IMR-90 (cell line): ENCODE measurements around the gene S100A13. TPM values are rescaled to one million over a fixed set of nuclear protein-coding genes. Genes with fewer than 3 reads are reported as not detected.

ENCODE experiments used
- ATAC-seq: fragments of 200-7000 bp; cut with Tn5 transposase; 2 replicates; pipeline ENCODE4 v1.9.1; 2020; ENCODE audit warnings: low read depth, mild to moderate bottlenecking, moderate library complexity
- BruUV-seq: library from RNA; stranded (reverse); fragments of 400-500 nt; replicated peaks from 2 replicates; lab custom pipeline; 2021; lab: Mats Ljungman, UMichigan
- CTCF ChIA-PET: fragments of 300-600 bp; formaldehyde crosslinking; extraction: SDS; loops from one replicate; lab custom pipeline; 2021; ENCODE audit warnings: antibody characterized with exemption; lab: Yijun Ruan, JAX
- POLR2A ChIA-PET: fragments of 300-600 bp; sonication (Branson Sonifier 250); formaldehyde crosslinking; loops from one replicate; lab custom pipeline; 2022; ENCODE audit warnings: antibody characterized with exemption; ENCODE audit not compliant: unreplicated experiment; lab: Charles Lee
- DNase-seq: peaks from one replicate; pipeline ENCODE4 v3.0.0; 2013
- H2AFZ ChIP-seq: replicated peaks from 2 replicates; pipeline ENCODE3; 2013; ENCODE audit warnings: low read length, mild to moderate bottlenecking; ENCODE audit not compliant: poor library complexity
- H2AK5ac ChIP-seq: 2 replicates; pipeline ENCODE4 v1.6.1; 2013; ENCODE audit warnings: low read depth, low read length, inconsistent platforms
- H2AK9ac ChIP-seq: replicated peaks from 2 replicates; pipeline ENCODE3; 2013; ENCODE audit warnings: mild to moderate bottlenecking, low read depth, low read length, moderate library complexity; ENCODE audit not compliant: poor library complexity
- H2BK120ac ChIP-seq: 2 replicates; pipeline ENCODE4 v1.6.1; 2013; ENCODE audit warnings: low read depth, low read length, inconsistent platforms
- H2BK15ac ChIP-seq: 3 replicates; pipeline ENCODE4 v1.6.1; 2013; ENCODE audit warnings: low read depth, low read length, inconsistent platforms
- H2BK20ac ChIP-seq: 2 replicates; pipeline ENCODE4 v1.6.1; 2013; ENCODE audit warnings: low read depth, mild to moderate bottlenecking, inconsistent platforms, low read length, moderate library complexity
- H2BK5ac ChIP-seq: 2 replicates; pipeline ENCODE4 v1.6.1; 2013; ENCODE audit warnings: mild to moderate bottlenecking, low read depth, low read length, inconsistent platforms; ENCODE audit not compliant: poor library complexity, severe bottlenecking
- H3K14ac ChIP-seq: replicated peaks from 2 replicates; pipeline ENCODE4 v1.6.1; 2013; ENCODE audit warnings: low read depth, low read length, inconsistent platforms
- H3K18ac ChIP-seq: 2 replicates; pipeline ENCODE4 v1.6.1; 2013; ENCODE audit warnings: low read depth, low read length, control low read depth
- H3K23ac ChIP-seq: 2 replicates; pipeline ENCODE4 v1.6.1; 2013; ENCODE audit warnings: low read depth, low read length, inconsistent platforms
- H3K27ac ChIP-seq: 2 replicates; pipeline ENCODE4 v1.5.1; 2013; ENCODE audit warnings: mild to moderate bottlenecking, control low read depth, low read length; ENCODE audit not compliant: insufficient read depth
- H3K27me3 ChIP-seq: 2 replicates; pipeline ENCODE4 v1.6.1; 2013; ENCODE audit warnings: low read length; ENCODE audit not compliant: control insufficient read depth, insufficient read depth
- H3K36me3 ChIP-seq: 2 replicates; pipeline ENCODE4 v1.6.1; 2013; ENCODE audit warnings: low read length, mixed read lengths; ENCODE audit not compliant: control insufficient read depth, insufficient read depth
- H3K4ac ChIP-seq: 2 replicates; pipeline ENCODE4 v1.6.1; 2013; ENCODE audit warnings: low read depth, low read length, inconsistent platforms
- H3K4me1 ChIP-seq: 2 replicates; pipeline ENCODE4 v1.6.1; 2013; ENCODE audit warnings: low read length, mixed read lengths; ENCODE audit not compliant: control insufficient read depth, insufficient read depth
- H3K4me2 ChIP-seq: 2 replicates; pipeline ENCODE4 v1.6.1; 2013; ENCODE audit warnings: low read depth, mild to moderate bottlenecking, control low read depth, low read length, moderate library complexity
- H3K4me3 ChIP-seq: 2 replicates; pipeline ENCODE4 v1.5.1; 2013; ENCODE audit warnings: low read depth, mild to moderate bottlenecking, control low read depth, low read length, moderate library complexity; ENCODE audit not compliant: insufficient read depth
- H3K56ac ChIP-seq: 2 replicates; pipeline ENCODE4 v1.6.1; 2013; ENCODE audit warnings: low read length, inconsistent platforms; ENCODE audit not compliant: insufficient read depth; ENCODE audit errors: extremely low read depth
- H3K79me1 ChIP-seq, 2 experiments: 2 replicates each; pipeline ENCODE4 v1.6.1; 2013; ENCODE audit warnings: low read length in 2 of 2, inconsistent platforms in 1 of 2, low read depth in 1 of 2
- H3K9ac ChIP-seq: 2 replicates; pipeline ENCODE4 v1.6.1; 2013; ENCODE audit warnings: low read depth, low read length, control low read depth
- H3K9me1 ChIP-seq: 2 replicates; pipeline ENCODE4 v1.6.1; 2013; ENCODE audit warnings: low read length, inconsistent platforms; ENCODE audit not compliant: insufficient read depth
- H3K9me3 ChIP-seq: 2 replicates; pipeline ENCODE4 v1.6.1; 2013; ENCODE audit warnings: low read length; ENCODE audit not compliant: control insufficient read depth, insufficient read depth
- H4K20me1 ChIP-seq: 2 replicates; pipeline ENCODE4 v1.6.1; 2013; ENCODE audit warnings: low read length, inconsistent platforms; ENCODE audit not compliant: insufficient read depth
- H4K5ac ChIP-seq: 2 replicates; pipeline ENCODE4 v1.6.1; 2013; ENCODE audit warnings: mild to moderate bottlenecking, low read depth, low read length, control low read depth
- H4K8ac ChIP-seq, 2 experiments: 2 replicates each; pipeline ENCODE4 v1.6.1; 2013; ENCODE audit warnings: low read depth in 2 of 2, low read length in 2 of 2, control low read depth in 1 of 2, inconsistent platforms in 1 of 2
- H4K91ac ChIP-seq: 2 replicates; pipeline ENCODE4 v1.6.1; 2013; ENCODE audit warnings: low read depth, low read length, inconsistent platforms; ENCODE audit not compliant: insufficient read depth
- BHLHE40 ChIP-seq: fragments of 150-350 bp; IDR thresholded peaks from 2 replicates; pipeline ENCODE4 v1.6.1; 2016; ENCODE audit warnings: mild to moderate bottlenecking, low read depth, low read length
- CEBPB ChIP-seq: IDR thresholded peaks from 2 replicates; pipeline ENCODE4 v1.6.1; 2012; ENCODE audit warnings: low read depth, low read length, improper control_type of control experiment
- MAFK ChIP-seq: IDR thresholded peaks from 2 replicates; pipeline ENCODE4 v1.6.1; 2012; ENCODE audit warnings: low read depth, low read length, improper control_type of control experiment
- POLR2A ChIP-seq: IDR thresholded peaks from 2 replicates; pipeline ENCODE4 v1.6.1; 2012; ENCODE audit warnings: mild to moderate bottlenecking, low read depth, low read length
- RAD21 ChIP-seq: IDR thresholded peaks from 2 replicates; pipeline ENCODE4 v1.6.1; 2012; ENCODE audit warnings: low read length, improper control_type of control experiment
- RCOR1 ChIP-seq: IDR thresholded peaks from 2 replicates; pipeline ENCODE4 v1.6.1; 2012; ENCODE audit warnings: mild to moderate bottlenecking, low read length, improper control_type of control experiment; ENCODE audit not compliant: insufficient replicate concordance
- RFX5 ChIP-seq: IDR thresholded peaks from 2 replicates; pipeline ENCODE4 v1.8.0; 2012; ENCODE audit warnings: low read depth, mild to moderate bottlenecking, low read length, moderate library complexity
- SMC3 ChIP-seq: fragments of 150-350 bp; IDR thresholded peaks from 2 replicates; pipeline ENCODE4 v1.6.1; 2016; ENCODE audit warnings: low read depth, mild to moderate bottlenecking, antibody characterized with exemption, low read length, moderate library complexity
- WGBS, 2 experiments: methylation state at CpG; one replicate each; pipeline versions ENCODE4 v1.1.5 to v1.1.7; 2013; ENCODE audit warnings: missing lambda C conversion rate in 2 of 2; ENCODE audit not compliant: insufficient read length in 1 of 2; ENCODE audit errors: extremely low coverage in 2 of 2; 5-methylcytosine and 5-hydroxymethylcytosine counted together
- dilution Hi-C: fragments of 300-500 bp; cut with HindIII; formaldehyde crosslinking; loops from one replicate; pipeline ENCODE4 v1.14.3; 2018; ENCODE audit warnings: low sequenced_read_pairs; ENCODE audit not compliant: unreplicated experiment
- in situ Hi-C: fragments of 300-500 bp; cut with MboI; formaldehyde crosslinking; loops from 3 replicates; pipeline ENCODE4 v1.14.3; 2019; ENCODE audit warnings: low sequenced_read_pairs, inconsistent platforms, mixed read lengths
- intact Hi-C: fragments of 100-400 bp; cut with micrococcal nuclease; formaldehyde crosslinking; loops from 2 replicates; pipeline ENCODE4 v1.10.0; 2022
- polyA plus RNA-seq, 3 experiments: library from polyadenylated mRNA; depleted of rRNA; stranded (reverse); fragments of >200 nt; gene quantifications; 2 replicates each; pipeline ENCODE4 v1.2.3, GENCODE V29; 2012; ENCODE audit warnings: low replicate concordance in 1 of 3
- total RNA-seq: library from RNA; depleted of rRNA; stranded (reverse); fragments of >200 nt; gene quantifications from 2 replicates; pipeline ENCODE4 v1.2.3, GENCODE V29; 2012

The S100A13 gene
- total and polyA plus RNA-seq, 2 of the 4 experiments (the other 2 are of a cell fraction): 122 to 468 TPM

- Histone ChIP-seq H2AFZ (no peak overlapping the region), H3K27me3 (no peaks in the 10 kb centered on the region), H3K14ac (no peak overlapping the region), H3K27ac (no peak overlapping the region), H2BK5ac (no peak overlapping the region), H4K5ac (no peak overlapping the region), H4K91ac (no peak overlapping the region), H4K20me1 (no peaks in the 10 kb centered on the region), H3K4me2 (no peak overlapping the region), H3K4ac (no peak overlapping the region), H3K56ac (no peak overlapping the region), H3K79me1 (no peaks in the 10 kb centered on the region), H3K9me3 (no peaks in the 10 kb centered on the region), H3K18ac (no peak overlapping the region), H2BK20ac (no peak overlapping the region), H2BK15ac (no peak overlapping the region), H3K4me1 (peaks cover 2% of the 10 kb centered on the region; the same call in 1 of the 2 replicates), H3K9me1 (no peaks in the 10 kb centered on the region), H3K9ac (no peak overlapping the region), H3K36me3 (no peaks in the 10 kb centered on the region), H3K23ac (no peak overlapping the region), H3K4me3 (no peak overlapping the region), H2AK5ac (no peak overlapping the region), H2BK120ac (no peak overlapping the region), H2AK9ac (no peak overlapping the region), H4K8ac (no peak overlapping the region)
- in situ Hi-C loops: no loop called here
- ATAC-seq (no peak), DNase-seq (no peak)
- ChIA-PET CTCF (interaction anchor here (0.6 kb wide), 1 partner anchor 36 kb away, joined by 3 read pairs; the partner anchor contains the start of gene S100A3), POLR2A (no interaction called here)
- dilution Hi-C loops: no loop called here
- intact Hi-C loops: no loop called here
- TF ChIP-seq RFX5 (no peak), SMC3 (no peak), RCOR1 (no peak), POLR2A (no peak), RAD21 (no peak), CEBPB (no peak), BHLHE40 (no peak), MAFK (no peak)
- WGBS, 2 experiments: no CpG with 5 or more reads among the region's 1 CpG
- BruUV-seq: no TSS peak
Measured at GRCh38 chr1:153585006-153585405, 42.3 kb downstream of the S100A13 start.
